Stimulated activated CD8-positive, alpha-beta memory T cell treated with anti-CD3 and anti-CD28 coated beads, Interleukin-12 subunit alpha, Interleukin-12 subunit beta, amount 100 ng/mL, for 4 hours (primary cell): ENCODE measurements around the gene TXNDC11.
"Not testable (repeated sequence)": the region's sequence is repeated elsewhere in the genome, so short reads cannot be mapped to it uniquely, and the experiment has no call there.

Source experiments
- DNase-seq: peaks from one replicate; pipeline ENCODE4 v3.0.0-alpha.2; 2020; ENCODE audit warnings: low read depth

TXNDC11 gene, protein sequence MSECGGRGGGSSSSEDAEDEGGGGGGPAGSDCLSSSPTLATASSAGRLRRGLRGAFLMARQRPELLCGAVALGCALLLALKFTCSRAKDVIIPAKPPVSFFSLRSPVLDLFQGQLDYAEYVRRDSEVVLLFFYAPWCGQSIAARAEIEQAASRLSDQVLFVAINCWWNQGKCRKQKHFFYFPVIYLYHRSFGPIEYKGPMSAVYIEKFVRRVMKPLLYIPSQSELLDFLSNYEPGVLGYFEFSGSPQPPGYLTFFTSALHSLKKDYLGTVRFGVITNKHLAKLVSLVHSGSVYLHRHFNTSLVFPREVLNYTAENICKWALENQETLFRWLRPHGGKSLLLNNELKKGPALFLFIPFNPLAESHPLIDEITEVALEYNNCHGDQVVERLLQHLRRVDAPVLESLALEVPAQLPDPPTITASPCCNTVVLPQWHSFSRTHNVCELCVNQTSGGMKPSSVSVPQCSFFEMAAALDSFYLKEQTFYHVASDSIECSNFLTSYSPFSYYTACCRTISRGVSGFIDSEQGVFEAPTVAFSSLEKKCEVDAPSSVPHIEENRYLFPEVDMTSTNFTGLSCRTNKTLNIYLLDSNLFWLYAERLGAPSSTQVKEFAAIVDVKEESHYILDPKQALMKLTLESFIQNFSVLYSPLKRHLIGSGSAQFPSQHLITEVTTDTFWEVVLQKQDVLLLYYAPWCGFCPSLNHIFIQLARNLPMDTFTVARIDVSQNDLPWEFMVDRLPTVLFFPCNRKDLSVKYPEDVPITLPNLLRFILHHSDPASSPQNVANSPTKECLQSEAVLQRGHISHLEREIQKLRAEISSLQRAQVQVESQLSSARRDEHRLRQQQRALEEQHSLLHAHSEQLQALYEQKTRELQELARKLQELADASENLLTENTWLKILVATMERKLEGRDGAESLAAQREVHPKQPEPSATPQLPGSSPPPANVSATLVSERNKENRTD

DNA sequence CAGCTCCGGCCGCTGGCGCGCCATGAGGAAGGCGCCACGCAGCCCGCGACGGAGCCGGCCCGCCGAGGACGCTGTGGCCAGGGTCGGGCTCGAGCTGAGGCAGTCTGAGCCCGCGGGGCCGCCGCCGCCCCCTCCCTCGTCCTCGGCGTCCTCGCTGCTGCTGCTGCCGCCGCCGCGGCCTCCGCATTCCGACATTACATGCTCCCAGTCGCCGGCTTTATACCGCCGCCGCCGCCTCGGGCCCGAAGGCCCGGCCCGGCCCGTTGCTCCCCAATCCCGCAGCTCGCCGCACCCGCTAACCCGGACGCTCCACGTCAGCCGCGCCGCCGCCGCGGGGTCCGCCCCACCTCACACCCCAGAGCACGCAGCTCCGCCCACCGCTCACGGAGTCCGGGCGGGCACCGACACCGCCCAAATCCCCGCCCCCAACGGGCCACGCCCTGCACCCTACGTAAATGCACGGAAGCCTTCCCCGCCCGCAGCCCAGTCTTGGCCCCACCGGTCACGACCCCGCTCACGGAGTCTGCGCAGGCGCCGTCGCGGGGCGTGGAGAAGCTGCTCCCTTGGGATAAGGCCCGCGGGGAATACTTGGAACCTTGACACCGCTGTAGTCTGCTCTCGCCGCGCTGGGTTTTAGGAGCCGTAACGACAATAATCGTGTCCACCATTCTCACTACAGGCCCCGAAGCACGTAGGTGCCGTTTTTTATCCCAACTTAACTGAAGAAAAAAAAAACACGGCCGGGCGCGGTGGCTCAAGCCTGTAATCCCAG is at the start of gene TXNDC11:
TSS of gene TXNDC11 (minus strand) at position 322 of the 772 bp plus-strand sequence. CDS start at position 195, 127 bp downstream.
- DNase-seq: peak; percentile 98

DNA sequence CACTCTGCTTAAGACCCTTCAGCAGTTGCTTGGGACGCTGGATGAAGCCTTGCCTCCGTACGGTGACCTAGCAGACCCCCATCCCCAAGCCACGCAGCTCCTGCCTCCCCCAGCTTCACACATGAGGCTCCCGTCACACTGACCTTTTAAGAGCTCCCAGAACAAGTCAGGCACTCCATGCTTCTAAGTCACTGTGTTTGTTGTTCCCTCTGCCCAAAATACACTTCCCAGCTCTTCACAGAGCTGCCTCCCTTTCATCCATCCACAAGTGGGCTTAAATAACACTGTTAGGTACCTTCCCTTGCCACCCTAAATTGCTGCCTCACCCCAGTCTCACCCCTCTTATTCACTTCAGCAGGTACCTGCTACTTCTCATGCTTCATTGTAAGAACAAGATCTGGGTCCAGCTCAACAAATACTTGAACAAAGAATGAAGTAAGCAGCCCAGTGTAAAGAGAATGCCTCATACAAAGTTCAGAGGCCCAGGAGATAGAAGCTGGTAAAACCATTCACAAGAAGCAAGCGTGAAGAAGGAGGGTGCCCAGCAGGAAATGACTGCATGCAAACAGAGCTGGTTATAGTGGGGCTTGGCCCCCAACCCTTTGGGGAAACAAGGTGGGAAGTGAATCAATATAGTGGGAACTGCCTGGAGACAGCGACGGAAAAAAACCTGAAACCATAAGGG is 48.6 kb upstream of the TXNDC11 start:
- DNase-seq: no peak

DNA sequence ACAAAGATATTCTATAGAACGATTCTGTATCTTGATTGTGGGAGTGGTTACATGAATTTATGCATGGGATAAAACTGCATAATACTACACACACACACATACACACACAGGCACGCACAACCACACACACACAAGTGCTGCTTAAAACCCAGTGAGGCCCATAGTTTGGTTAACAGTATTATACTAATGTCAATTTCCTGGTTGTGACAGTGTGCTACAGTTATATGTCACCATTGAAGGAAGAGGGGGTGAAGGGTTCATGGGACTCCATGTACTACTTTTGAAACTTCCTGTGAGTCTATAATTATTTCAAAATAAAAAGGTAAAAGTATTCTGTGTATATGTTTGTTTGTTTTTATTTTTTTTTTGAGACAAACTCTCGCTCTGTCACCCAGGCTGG is 46.3 kb upstream of the TXNDC11 start:
- no peak for DNase-seq

DNA sequence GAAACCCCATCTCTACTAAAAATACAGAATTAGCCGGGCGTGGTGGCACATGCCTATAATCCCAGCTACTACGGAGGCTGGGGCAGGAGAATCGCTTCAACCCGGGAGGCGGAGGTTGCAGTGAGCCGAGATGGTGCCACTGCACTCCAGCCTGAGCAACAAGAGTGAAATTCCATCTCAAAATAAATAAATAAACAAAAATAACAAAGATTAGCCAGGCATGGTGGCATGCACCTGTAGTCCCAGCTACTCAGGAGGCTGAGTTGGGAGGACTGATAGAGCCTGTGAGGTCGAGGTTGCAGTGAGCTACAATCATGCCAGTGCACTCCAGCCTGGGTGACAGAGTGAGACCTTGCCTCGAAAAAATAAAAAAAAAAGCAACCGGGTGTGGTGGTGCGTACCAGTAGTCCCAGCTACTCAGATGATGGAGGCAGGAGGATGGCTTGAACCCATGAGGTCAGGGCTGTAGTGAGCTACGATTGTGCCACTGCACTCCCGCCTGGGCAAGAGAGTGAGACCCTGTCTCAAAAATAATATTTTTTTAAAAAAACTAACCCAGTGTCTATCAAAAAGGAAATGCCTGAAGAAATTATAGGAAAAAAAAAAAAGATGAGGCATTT is 42.4 kb upstream of the TXNDC11 start:
- DNase-seq: not testable (repeated sequence)

DNA sequence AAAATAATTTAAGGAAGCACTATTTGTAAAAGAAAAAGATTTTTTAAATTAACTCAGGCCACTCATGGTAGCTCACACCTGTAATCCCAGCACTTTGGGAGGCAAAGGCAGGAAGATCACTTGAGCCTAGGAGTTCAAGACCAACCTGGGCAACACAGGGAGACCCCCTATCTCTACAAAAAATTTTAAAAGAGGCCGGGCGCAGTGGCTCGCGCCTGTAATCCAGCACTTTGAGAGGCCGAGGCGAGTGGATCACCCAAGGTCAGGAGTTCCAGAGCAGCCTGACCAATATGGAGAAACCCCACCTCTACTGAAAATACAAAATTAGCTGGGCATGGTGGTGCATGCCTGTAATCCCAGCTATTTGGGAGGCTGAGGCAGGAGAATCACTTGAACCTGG is 41.7 kb upstream of the TXNDC11 start:
- not testable (repeated sequence) for DNase-seq

DNA sequence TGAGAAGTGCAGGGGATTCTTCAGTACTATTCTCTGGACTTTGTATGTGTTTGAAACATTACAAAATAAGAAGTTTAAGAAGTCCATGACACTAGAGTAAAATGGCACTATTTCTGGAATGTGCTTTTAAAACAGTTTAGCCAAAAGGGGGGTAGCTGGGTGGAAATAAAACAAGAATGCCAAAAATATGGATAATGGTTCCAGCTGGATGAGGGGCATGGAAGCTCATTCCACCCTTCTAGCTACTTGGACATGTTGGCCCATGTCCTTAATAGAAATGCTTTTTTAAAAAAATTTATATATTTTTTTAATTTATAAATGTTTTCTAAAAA is 41.3 kb upstream of the TXNDC11 start:
- no peak for DNase-seq

DNA sequence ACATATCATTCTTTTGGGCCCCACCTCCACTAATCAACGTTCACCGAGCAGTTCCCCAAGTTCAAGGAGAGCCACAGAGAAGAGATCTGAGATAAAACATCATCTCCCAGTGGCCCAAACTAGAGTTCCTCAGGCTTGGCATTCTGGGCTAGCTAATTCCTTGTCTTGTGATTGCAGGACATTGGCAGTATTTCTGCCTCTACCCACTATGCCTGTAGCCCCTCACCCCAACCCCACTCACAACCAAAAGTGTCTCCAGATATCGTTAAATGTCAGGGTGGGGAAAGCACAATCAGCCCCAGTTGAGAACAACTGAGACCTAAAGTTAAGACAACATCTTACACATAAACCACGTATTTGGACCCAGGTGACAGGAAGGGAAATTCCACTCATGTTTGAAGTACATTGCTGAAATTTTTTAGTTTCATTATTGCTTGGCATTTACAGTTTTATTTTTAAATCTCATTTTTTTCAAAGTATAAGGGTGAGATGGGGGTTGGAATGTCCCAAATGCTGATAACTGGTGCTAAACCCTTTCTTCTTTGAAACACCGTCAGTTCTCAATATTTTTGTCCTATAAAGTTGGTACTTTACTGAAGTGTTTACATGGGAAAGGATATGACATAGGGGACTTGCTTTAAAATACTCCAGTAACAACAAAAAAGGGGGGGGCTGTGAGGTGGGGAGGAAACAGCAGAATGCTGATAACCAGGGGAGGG is 40.8 kb upstream of the TXNDC11 start:
- DNase-seq: peak; percentile 8

DNA sequence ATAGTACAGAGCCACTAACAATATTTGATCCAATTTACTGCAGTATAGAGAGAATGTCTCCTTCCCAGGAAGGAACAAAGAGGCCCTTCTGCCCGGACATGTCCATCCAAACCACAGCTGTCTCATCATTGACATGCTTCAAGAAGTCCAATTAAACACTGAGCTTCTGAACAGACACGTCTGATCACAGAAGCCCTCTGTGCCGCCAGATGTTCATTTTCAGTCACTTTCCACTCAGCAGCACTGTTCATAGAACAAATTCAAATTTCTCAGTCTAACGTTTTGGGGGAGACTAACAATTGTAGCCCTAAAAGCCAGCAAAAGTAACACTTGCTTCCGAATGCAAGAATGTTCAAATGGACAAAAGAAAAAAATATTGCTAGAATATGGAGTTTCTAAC is 39.1 kb upstream of the TXNDC11 start:
- DNase-seq: no peak

DNA sequence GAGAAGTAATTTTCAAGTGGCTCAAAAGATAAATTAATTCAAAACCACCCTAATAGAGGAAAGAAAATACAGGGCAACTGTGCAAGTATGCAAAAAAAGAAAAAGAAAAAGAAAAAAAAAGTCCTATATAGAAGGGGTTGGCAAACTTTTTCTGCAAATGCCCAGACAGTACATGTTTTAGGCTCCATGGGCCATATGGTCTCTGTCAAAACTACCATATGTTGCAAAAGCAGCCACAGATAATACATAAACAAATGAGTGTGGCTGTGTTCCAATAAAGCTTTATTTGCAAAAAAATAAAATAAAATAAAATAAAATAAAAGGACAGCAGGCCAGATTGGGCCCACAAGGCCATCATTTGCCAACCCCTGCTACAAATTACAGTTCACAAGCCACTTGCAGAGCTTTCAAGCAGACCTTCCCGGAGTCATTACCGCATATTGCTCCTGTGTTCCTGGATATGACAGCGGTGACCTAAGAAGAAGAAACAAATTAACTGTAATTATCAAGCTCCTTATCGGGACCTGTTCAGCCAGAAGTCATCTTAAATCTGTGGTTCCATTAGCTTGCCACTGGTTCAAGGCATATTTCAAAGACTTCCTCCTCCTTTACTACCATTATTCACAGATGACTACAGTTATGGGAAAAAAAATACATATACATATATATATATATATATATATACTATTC is 38.5 kb upstream of the TXNDC11 start:
- no peak for DNase-seq

DNA sequence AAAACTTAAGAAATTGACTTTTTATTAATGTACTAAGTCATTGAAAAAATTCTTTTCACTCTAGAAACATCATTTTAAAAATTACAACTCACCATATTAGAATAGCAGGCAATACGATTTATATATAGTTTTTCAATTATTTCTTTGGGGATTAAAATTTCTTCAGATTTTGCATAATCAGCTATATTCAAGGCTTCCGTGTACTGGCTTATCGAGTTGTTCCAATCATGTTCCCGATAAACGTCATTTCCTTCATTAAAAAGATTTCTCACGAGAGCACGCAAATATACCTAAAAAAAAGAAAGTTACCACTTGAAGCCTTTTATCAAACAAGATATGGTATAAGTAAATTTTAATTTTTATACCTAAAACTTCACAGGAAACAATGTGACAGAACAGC is 36.4 kb upstream of the TXNDC11 start:
- DNase-seq: no peak

DNA sequence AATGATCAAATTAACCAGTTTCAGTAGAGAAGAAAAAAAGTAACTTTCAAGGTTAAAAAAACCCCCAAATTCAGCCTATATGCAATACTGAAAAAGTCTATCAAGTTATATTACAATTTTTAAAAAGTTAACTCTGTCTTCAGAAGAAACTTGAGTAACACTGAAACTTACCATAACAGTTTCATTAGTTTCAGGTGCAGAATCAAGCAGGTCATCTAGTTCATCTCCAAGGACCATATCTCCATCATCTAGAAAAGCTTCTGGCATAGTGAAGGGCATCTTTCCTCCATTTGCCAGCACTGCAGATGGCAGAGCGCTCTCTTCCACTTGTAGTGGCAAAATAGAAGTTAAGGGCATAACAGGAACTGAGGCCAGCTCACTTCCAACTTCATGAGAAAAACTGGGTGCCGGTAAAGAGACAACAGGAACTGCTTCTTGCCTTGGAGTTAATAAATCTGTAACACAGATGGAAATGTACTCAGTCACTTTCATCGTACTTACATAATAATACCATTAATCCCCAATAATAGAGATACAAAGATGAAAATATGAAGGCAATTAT is 31.5 kb upstream of the TXNDC11 start:
- DNase-seq: no peak

DNA sequence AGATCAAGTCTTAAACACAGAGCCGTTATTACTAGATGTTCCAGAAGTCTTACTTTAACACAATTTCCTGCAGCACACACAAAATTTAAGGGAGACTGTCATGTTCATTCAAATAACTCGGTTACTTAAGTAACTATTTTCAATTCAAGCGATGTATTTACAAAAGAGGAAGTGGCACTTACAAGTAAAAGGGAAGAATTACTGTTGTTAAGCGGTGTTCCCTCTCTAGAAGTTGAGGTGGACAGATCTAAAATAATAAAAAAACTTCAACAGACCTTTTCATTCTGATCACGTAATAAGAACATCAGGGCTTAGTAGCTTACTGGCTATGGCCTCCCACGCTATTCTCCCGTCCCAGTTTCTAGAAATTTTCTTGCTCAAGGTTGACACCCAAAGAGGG is 26.2 kb upstream of the TXNDC11 start:
- DNase-seq: no peak

DNA sequence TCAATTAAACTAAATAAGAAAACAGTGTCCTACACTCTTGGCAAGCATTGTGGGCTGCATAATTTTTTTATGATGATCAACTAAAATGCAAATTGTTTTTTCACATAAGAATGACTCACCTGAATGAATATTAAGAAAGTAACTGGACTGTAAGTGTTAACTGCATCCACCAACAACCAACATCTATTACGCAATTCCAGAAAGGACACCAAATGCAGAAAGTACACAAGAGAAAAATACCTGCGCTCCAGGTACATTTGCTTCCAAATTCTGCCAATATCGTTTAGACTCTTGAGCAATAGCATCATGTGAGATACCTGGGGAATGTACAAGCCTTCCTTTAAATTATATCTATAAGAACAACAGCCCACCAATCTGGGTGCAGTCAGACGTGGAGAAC is 19.8 kb upstream of the TXNDC11 start:
- no peak for DNase-seq

DNA sequence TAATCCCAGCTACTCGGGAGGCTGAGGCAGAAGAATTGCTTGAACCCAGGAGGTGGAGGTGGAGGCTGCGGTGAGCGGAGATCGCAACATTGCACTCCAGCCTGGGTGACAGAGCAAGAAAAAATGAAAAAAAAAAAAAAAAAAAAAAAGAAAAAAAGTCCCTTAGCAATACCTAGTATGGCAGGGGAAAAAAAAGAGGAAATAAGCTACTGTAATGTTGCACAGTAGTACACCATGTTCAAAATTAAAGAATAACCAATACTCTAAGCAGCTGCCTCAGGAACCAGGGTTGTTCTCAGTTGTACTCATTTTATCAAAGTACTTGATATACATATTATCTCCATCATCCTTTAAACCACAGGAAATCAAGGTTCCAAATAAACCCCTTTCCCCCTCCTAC is 17.3 kb upstream of the TXNDC11 start:
- DNase-seq: no peak

DNA sequence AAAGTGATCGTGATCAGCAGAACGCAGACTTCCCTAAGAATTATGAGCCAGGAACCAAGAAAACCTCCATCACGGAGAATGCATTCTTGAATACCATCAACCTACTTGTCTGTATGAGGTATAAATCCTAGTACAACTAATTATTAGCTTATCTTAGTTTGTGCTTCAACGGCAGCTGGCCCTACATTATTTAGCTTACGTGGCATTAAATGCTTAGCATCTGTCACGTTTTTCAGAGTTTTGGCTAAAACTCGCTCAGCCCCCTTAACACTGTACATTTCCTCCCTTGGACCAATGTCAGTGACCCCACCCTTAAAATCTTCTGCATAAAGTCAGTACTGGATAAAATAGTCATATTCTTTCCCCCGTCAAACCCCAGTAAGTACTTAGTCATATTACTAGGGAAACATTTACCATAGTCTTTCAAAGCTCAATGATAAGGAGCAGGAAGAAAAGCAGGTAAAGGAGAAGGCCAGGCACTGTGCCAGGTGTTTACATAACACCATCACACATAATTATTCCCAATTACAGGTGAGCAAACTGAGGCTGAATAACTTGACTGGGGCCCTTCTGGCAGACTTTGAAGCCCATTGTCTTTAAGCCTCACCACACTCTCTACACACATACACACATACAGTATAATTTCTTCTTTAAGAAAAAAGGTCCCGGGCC is 16.6 kb upstream of the TXNDC11 start:
- no peak for DNase-seq

DNA sequence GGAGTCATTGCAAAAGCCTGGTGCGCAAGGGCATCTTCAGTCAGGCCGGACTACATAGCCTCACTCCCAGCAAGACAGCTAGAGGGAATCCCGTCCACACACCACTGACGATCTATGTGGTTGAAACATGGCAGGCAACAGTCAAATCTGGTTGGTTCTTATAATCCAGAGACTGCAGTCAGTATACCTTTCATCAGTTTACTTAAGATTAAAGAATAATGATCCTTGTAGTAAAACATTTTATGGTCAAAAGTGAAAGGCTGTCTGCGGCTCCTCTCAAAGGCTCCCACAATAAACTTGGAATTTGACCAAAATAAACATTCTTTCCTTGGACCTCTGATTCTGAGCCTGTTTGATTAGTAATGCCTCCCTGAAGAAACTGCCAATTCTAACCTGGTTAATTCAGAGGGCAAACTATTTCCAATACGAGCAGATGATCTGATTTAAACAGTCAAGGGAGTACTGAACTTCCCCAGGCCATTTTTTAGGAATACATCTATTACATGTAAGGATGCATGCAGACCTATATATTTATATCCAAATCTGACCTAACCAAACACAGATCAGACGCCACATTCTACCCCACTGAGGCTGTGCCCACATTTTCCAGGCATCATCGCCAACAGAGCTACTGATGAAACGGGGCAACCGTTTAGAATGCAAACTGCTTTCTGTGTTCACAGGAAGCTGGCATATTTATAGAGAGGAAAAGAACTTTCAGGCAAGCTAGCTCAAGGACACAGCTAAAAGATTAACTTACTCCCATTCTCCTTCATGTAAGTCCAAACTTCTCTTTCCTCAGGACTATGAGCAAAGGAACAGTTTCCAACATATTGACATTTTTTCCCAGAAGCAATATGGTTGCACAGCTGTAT is 15.3 kb upstream of the TXNDC11 start:
- no peak for DNase-seq

DNA sequence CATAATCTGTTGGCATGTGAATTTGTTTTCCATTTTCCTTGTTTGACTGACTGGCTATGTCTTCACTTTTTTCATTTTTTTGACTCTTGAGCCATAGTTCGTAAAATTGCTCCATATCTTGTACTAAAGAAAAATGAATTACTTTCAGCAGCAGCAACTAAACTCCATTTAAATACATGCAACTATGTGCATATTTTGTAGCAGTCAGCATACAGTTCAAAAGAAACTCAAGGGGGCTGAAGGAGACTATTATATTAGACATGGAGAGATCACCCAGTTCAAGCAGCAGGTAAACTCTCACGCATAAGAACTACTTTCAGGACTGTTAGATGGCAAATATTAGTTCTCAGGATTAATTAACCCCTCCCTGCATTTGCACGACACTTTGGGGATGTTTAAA is 13.6 kb upstream of the TXNDC11 start:
- DNase-seq: no peak
